Adrenal gland (tissue), 5 donors: ENCODE measurements around the gene RIMBP2.

Source experiments
- POLR2A ChIP-seq, 2 donors: fragments of 450-650 bp; IDR thresholded peaks; one replicate each; pipeline ENCODE4 v1.6.1; 2017; ENCODE audit warnings: antibody characterized with exemption in 2 of 2, mild to moderate bottlenecking in 2 of 2, moderate library complexity in 1 of 2
- TF ChIP-seq, protein P1 (sequence below), 6 experiments: fragments of 450-650 bp in 4 of 6; fragments of 200-600 bp in 2 of 6; sonication (generic) in 1 of 6; IDR thresholded peaks; 1 replicate in 5 of 6; 2 replicates in 1 of 6; pipeline versions ENCODE4 v1.5.1 to v1.8.0; 2016 to 2021; ENCODE audit warnings: antibody characterized with exemption in 6 of 6, mild to moderate bottlenecking in 2 of 6, moderate library complexity in 1 of 6
- donor health status: DM: no; HTN: no; CAD: no.

DNA sequence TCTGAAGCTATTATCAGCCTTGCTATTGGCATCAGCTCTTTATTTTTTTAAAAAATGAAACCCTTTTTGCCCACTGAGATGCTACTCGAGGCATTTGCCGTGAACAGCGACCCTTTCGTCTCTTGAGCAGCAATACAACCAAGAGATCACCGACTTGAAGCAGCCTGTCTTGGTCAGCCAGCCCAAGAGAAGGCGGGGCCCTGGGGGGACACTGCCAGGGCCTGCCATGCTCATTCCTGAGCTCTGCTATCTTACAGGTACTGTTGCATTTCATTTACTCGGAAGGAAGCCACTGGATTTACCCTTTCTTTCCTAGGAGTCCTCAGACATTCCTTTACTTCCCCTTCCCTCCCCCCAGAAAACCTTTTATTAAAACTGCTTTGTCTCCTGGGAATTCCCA is 361.7 kb downstream of the RIMBP2 start:
- TF ChIP-seq, protein P1, sequence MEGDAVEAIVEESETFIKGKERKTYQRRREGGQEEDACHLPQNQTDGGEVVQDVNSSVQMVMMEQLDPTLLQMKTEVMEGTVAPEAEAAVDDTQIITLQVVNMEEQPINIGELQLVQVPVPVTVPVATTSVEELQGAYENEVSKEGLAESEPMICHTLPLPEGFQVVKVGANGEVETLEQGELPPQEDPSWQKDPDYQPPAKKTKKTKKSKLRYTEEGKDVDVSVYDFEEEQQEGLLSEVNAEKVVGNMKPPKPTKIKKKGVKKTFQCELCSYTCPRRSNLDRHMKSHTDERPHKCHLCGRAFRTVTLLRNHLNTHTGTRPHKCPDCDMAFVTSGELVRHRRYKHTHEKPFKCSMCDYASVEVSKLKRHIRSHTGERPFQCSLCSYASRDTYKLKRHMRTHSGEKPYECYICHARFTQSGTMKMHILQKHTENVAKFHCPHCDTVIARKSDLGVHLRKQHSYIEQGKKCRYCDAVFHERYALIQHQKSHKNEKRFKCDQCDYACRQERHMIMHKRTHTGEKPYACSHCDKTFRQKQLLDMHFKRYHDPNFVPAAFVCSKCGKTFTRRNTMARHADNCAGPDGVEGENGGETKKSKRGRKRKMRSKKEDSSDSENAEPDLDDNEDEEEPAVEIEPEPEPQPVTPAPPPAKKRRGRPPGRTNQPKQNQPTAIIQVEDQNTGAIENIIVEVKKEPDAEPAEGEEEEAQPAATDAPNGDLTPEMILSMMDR (IDR thresholded peaks at IDR 0.05) = no peak
- no peak for TF ChIP-seq POLR2A (IDR thresholded peaks at IDR 0.05)
